ENCODE results near the gene PRSS22.

- no peak for TF ChIP-seq CTCF (conservative IDR thresholded peaks at IDR 0.05 in 1 of 2, IDR thresholded peaks at IDR 0.05 in 1 of 2; ENCODE audit: extremely low read depth in 1 of 2, insufficient read depth in 1 of 2, low read depth in 1 of 2, low read length in 2 of 2)
- TF ChIP-seq EZH2 (IDR thresholded peaks at IDR 0.05; ENCODE audit: borderline replicate concordance, low read length), result no peak
Measured at GRCh38 chr16:2898831-2899563, 41.0 kb upstream of the PRSS22 start.
